Renal pelvis (tissue), 4 donors: ENCODE results near the gene RAPGEF4. TPM values are rescaled to one million over a fixed set of nuclear protein-coding genes. Genes with fewer than 3 reads are reported as not detected.

Experiments
- DNase-seq: peaks from one replicate; pipeline ENCODE4 v3.0.0-alpha.2; 2013
- polyA plus RNA-seq, 3 donors: library from polyadenylated mRNA; unstranded; fragments of 120-200 nt; gene quantifications; one replicate each; pipeline ENCODE4 v1.2.1, GENCODE V29; 2013; ENCODE audit not compliant: insufficient read length in 3 of 3

The RAPGEF4 gene
- polyA plus RNA-seq, 3 donors, result 7.9 to 13.0 (median 10.2) TPM

DNA sequence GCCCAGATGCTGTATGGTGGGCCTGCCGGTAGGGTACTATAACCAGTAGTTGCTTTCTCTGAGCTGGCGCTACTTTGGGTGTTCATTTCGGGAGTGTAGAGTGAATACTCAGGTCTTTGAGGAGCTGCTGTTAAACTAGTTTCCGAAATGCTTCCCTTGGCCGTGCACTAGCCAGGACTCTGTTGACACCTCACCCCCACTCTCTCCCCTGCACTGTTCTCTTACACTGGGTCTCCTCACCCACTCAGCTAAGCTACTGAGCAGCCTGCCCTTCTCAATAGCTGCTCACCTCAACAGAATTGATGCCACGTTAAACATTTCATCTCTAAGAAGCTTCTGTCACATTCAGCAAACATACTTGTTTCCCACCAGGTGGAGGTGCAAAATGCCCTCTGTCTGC is 86.9 kb downstream of the RAPGEF4 start:
- no peak for DNase-seq

DNA sequence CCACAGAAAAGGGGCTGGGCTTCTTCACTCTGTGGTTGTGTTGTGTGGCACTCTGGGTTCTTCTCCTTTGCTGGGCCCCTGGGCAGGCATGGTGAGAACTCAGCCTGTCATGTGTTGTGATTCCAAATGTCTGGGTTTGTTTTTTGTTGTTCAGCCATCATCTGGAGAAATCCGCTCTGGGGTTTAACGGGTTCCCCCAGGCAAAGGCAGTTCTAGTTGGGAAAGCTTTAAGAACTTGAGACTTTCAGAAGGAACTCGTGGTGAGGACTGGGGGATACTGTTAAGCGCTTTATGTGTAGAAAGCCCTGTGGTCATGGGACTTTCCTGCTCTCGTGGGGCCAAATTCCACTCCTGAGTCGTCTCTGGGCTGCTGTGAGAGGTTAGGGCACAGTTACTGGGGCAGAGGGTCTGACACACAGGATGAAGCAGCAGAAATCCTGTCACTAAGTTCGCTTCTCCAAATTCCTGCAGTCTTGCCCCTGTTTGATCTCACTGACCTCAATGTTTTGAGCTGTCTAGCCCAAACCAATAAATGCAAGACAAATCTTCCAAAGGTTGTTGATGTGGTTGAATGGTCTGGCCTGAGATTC is 87.7 kb downstream of the RAPGEF4 start:
- DNase-seq, result no peak

DNA sequence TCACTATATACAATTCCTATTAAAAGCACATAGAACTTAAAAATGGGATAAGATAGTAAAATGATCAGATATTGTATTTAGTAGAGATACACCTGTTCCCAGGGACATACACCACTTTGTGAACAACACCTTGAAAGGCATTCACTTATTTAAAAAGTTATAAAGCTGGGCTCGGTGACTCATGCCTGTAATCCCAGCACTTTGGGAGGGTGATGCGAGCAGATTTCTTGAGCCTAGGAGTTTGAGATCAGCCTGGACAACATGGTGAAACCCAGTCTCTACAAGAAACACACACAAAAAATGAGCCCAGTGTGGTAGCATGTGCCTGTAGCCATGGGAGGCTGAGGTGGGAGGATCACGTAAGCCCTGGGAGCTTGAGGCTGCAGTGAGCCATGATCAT is 90.9 kb downstream of the RAPGEF4 start:
- DNase-seq, result no peak

DNA sequence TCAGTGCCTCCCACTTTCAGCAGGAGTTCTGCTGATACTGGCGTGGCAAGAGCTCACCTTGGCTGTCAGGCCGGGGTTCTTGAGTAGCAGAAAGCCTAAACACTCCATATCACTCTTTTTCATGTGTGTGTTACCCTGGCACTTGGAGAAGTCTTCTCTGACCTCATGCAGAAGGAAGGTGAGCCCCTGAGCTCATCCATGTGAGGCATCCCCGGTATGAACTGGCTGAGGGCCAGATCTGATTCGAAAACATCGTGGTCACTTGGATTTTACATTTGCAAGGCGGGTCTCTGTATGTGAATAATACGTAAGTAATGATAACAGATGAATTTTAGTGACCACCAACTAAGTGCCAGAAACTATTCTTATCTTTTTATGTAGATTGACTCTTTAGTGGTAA is 93.6 kb downstream of the RAPGEF4 start:
- no peak for DNase-seq

DNA sequence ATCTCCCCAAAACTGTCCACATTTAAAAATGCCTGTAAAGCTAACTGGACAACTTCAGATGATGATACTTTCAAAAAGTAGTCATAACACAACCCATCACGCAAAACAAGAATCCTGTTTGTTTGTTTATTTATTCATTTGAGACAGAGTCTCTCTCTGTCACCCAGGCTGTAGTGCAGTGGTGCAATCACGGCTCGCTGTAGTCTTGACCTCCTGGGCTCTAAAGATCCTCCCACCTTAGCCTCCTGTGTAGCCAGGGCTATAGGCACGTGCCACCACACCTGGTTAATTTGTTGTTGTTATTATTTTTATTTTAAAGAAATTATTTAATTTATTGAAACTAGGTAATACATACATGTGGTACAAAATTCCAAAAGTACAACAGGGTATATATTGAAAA is 94.8 kb downstream of the RAPGEF4 start:
- DNase-seq, result no peak

DNA sequence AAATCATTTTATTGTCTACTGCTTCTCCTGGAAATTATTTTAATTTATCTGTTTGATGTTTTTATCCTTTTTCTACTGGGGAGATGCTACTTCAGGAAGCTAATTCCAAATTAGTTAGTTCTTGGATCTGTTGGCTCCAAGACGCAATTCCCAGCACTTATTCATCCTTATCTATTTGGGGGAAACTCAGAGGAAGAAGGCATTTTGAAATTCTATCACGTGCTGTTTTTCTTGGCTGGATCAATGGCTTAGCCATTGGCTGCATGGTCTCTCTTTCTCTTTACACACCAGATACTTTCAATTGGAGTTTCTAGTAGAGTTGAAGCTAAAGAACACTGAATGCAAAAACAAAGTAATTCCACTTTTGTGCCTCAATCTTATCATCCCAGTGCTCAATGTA is 98.3 kb downstream of the RAPGEF4 start:
- DNase-seq, result no peak

DNA sequence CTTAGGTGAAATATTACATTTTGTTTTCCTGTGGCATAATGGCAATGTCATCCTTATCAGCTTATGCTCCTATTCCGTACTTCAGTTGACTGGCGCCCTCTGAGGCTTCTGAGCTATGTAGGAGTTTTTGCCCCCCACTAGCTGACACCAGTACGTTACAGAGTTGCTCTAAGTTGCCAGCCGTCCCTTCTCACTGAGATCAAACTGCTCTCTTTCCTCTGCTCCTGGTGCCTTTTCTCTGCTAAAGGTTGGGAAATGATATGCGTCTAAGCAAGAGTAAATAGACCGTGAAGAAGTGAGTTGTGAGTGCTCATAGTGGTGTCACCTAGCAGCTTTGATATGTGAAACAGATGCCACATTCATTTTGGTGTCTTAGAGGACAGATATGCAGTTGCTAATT is 99.2 kb downstream of the RAPGEF4 start:
- DNase-seq, result peak; percentile 37

DNA sequence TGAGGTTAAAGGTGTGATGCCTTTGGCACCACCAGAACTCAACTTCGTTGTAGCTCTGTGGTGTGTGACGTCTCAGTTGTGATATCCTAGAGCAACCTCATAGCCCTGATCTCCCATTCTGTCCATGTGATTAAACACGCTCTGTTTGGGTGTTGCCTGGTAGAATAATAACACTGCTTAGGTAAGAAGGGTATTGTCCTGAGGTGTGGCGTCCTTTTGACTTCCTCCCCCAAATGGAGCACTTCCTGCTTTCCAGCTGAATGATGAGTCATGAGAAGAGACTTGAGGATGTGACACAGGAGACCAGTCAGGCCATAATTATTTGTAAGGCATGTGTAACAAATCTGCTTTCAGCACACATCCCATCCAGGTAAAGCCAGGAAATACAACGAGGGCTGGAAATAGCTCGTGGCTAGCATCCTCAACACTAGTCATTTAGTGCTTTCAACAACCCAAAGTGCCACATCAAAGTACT is 100.7 kb downstream of the RAPGEF4 start:
- no peak for DNase-seq

DNA sequence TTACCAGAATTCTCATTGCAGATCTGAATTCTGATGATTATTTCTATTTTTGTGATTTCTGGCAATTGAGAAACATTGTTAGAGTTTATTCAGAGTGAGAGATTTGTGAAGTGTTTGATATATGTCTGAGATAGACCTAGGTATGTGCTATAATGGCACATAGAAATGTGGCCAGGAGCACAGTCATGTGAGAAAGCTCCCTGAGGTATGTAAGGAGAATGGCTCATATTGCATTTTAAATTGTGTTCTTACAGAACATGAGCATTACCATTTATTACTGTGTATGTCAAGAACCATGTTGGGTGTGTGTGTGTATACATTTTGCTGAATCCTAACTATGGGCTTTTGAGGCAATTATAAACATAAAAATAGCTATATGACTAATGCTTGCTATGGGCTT is 101.2 kb downstream of the RAPGEF4 start:
- no peak for DNase-seq

DNA sequence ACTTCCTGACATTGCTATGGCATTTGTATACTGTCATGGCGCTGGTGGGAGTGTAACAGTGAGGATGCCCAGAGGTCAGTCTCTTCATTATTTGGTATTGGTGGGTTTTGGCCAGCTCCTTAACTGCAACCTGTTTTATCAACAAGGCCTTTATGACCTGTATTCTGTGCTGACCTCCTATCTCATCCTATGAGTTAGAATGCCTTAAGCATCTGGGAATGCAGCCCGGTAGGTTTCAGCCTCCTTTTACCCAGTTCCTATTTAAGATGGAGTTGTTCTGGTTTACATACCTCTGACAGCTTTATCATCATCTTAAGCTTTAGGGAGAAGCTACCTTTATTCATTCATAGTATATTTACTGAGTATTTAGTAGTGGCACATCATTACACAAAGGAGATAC is 103.8 kb downstream of the RAPGEF4 start:
- DNase-seq, result no peak

DNA sequence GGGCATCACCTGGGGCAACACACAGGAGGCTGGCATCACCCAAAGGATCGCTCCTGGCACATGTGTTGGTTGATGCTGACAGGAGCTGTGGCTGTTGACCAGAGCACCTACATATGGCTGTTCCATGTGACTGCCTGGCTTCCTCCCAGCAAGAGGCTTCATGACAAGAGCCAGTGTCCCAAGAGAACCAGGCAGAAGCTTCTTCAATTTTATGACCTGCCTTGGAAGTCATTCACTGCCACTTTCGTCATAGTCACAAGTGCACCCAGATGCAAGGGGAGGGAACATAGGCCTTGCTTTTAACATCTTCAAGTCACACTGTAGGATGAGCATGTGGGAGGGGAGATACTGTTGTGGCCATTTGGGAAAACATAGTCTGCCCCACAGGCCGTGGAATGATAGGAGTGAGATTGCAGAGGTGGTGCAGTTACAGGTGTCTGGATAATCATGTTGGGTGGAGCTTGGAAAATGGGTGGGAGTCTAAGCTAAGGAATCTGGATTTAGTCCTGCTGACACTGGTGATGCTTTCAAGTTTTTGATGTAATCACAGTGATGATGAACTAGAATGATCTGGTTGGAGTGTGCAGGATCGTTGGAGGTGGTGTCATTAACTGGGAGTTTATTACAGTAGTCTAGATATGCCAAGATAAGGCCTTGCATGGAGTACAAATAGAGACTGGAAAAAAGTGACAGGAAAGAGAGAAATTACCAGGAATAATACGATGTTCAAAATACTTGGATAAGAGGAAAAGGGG is 107.0 kb downstream of the RAPGEF4 start:
- DNase-seq, result no peak

DNA sequence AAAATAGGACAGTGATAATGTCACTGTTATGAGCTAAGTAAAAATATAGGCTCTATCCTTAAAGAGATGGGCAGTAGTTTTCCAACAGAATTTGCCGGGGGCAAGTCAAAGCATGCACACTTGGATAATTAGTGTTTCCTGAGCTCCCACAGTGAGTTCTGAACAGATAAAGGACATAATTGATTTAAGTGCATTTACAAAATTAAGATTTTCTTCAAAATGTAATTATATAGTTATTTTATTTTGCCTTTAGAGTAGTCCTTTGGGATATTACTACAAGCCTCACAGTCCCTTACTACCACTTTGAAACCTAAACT is 107.6 kb downstream of the RAPGEF4 start:
- DNase-seq, result no peak

DNA sequence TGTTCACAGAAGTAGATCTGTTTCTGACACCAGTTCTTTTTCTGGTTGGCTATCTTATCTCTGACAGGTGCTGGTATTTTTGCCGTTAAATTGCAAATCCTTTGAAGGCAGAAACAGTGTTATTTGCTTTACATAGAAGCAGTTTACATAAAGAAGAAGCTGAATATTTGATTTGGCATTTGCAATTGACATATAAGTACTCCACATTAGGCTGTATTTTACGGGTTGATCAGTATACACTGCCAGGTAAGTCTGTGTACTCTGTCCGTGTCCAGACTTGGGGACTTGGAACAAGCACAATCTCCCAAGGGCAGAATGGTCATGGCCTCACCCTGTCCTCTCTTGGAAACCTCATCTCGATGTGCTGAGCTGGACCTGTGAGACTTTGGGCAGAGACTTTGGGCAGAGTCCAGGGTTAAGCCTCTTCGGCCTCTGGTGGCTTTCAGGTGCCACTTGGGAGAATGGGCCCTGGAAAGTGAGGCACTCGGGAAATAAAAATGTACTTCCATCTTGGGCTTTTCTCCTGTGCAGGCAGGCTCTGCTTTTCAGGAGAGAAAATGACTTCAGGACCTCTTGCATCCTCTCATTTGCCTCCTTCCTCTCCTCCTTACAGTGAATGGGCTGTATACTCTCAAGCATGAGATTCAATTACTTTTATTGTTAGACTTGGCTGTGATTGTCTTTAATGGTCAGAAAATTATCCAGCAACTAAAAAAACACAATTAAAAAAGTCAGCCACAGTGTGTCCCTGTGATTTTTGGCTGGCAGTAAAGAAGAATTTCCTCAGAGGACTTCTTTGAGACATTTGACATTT is 108.5 kb downstream of the RAPGEF4 start:
- no peak for DNase-seq

DNA sequence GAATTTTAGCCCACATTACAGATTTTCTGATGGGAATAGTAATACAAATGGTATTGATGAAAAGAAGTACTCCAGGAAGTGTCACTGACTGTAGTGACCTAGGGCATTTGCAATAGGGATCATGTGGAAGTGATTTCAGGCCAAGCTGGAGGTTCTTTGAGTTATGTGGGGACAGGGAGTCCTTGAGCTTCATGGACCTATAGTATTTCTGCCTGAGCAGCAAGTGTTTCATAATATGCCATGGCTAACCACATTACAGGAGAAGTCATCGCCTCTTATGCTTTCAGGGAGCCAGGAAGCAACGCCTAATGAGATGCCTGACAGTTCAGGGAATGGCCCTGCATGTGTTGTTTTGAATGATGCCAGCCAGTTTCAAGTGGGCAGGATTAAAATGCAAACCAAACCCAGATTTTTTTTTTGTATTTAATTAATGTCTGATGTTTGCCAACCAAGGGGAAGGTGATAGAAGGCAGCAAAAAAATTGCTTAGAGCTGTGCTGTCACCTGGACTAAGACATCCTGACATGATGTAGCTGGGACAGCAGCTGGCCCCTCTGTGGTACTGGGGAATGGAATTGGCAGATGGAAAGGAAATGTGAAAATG is 109.5 kb downstream of the RAPGEF4 start:
- no peak for DNase-seq

DNA sequence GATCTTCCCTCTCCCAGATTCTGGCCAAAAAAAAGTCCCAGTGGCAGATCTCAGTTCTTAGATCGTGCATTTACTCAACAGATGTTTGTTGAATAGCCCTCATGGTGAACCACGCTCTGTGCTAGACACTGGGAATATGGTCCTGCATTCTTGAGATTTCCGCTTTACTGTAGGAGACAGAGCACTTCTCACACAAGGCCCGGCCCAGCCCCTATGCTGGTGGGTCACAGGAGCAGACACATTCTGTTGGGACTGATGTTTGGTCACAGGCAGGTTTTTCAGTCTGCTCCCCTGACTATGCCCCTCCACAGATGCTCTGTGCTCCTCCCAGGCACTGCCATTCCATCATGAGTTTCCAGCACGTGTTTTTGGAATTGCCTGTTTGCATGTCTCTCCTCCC is 110.9 kb downstream of the RAPGEF4 start:
- DNase-seq, result no peak

DNA sequence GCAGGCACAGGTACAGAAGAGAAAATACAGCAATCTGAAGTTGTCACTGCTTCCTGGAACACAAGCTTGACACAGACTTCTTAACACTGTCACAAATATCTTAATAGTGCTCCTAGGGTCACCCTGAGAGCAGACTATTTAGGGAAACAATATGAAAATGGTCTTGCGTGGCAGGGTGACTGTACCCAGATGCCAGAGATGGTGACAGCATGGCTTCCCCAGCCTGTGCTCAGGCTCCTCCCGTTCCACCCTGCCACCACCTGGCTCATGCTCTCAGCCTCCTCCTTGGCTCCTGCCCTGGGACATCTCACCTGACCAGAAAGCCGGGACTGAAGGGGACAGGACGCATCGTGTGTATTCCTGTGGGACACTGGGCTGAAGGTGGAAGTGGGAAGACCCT is 111.5 kb downstream of the RAPGEF4 start:
- no peak for DNase-seq

DNA sequence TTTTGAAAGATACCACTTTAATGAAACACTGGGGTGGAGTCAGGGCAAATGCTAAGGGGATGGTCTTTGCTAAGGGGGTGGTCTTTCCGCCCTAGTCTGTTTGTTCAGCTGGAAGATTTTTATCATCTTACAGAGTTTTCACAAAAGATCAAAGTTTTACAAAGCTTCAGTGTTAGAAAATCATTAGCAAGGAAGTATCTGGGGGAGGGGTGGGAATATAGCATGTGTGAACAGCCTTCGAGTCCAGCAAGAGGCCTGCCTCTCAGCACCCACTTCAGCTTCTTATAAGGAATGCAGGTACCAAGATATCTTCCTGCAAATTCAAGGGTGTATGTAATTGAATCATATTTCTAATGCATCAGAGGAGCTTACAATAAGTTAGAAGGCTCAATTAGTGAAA is 112.9 kb downstream of the RAPGEF4 start:
- DNase-seq, result no peak

DNA sequence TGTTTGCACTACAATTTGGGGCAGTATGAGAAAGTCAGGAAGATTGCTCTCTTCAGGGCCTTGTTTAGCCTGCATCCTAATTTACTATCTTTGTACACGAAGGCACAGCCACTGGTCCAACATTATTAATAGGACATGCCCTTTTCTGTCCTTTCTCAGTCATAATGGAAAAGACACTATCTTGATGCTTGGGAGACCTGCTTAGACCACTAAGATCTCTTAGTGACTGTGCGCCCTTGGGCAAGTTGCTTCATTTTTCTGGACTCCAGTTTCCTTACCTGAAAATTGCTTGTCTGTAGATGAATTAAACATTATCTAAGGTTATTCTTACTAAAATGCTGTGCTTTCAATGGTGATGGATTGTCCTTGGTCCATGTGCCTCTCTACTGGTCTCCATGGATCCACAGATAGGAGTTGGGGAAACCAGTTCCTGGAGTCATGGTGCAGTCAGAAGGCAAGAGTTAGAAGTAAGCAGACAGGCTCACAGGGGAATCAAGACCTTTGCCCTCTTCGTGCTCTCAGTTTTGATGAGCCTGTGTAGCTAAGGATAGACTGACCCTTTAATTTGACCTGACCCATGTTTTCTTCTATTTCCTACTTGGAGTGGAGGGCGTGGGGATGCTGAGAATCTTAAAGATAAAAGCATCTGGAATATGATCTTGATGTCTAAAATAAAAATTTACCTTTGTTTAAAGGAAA is 114.0 kb downstream of the RAPGEF4 start:
- no peak for DNase-seq

DNA sequence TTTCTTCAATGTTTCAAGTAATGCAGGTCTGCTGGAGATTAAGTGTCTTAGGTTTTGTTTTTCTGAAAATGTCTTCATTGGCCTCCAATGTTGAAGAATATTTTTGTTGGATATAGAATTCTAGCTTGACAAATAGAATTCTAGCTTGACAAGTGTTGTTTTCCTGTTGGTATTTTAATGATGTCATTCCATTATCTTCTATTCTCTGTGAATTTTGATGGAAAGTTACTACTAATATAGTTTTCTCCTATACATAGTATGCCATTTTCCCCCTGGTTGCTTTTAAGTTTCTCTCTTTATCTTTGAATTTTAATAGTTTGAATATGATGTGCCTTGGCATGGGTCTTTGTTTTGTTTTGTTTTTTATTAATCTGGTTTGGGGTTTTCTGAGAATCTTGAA is 119.9 kb downstream of the RAPGEF4 start:
- no peak for DNase-seq

DNA sequence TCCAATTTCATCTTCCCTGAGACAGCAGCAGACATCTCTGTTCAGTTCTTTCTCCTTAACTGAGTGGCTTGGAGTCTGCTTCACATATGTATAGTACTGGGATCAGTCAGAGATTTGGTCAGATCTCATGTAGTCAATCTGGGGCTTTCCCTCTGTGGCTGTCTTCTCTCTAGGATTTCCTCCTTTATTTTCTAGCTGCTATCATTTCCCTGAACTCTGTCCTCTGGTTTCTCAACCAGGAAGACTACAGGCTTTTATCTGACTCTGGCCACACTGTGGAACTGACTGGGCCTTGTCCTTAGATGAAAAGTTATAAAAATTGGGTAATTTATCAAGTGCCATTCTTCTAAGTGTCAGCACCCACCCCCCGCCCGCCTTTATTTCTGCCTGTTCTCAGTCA is 121.0 kb downstream of the RAPGEF4 start:
- DNase-seq, result no peak

DNA sequence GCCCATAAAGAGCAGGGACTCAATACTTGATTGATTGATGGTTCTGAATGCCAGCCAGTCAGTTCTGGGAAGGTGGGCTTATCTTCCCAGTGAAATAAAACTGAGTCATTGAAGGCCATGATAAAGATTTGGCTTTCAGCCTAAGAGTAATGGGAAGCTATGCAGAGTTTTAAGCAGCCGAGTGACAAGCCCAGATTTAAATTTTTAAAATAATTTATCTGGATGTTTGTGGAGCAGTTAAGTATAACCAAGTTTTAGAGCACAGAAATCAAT is 122.8 kb downstream of the RAPGEF4 start:
- no peak for DNase-seq

DNA sequence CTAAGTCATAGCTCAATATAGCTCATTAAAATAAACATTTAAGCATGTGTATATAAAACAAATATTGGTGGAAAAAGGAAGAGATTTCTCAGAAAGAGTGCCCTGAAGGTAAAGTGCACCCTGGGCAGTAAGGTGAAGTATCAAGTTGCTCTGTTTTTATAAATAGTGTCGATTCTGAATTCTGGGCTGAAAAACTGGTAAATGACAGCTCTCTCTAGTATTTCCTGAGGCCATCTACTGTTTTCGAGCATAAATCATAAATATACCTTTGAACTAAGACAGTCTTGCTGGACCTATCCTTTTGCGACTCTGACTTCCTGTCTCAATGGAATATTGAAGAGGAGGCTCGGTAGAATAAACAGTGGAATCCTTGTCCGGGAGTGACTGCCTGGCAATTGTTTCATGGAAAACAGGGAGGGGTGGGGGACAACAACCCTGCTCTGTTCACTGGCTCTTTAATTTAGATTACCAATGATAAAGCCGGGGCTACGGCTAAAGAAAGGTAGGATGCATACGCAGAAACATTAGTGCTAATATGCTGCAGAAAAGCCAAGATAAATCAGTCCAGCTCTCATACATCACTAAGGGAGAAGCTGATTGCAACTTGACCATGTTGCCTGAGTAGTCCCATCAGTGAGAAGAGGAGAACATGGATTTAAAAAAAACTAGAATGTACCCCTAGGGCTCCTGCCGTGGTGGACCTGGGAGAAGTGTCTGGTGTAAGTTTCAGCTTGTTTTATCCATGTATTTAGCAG is 124.1 kb downstream of the RAPGEF4 start:
- no peak for DNase-seq
